ELF-1 (cell line): Measurements from ENCODE around the gene CYP26C1.
A peak's percentile ranks its signal among the peaks of the same experiment; 100 is the strongest.
"Not testable (repeated sequence)": the region's sequence is repeated elsewhere in the genome, so short reads cannot be mapped to it uniquely, and the experiment has no call there.

ENCODE experiments used
- DNase-seq: peaks from one replicate; pipeline ENCODE4 v3.0.0-alpha.2; 2016; ENCODE audit warnings: low read depth, low spot score

CYP26C1 gene

GRCh38 chr10:93076871-93077270 lies 16.3 kb downstream of the CYP26C1 start:
- no peak for DNase-seq

GRCh38 chr10:93077860-93078337 lies 17.3 kb downstream of the CYP26C1 start:
- DNase-seq: no peak

GRCh38 chr10:93079663-93080349 lies 19.2 kb downstream of the CYP26C1 start:
- DNase-seq: no peak

- DNase-seq: peak; percentile 75
Observed at GRCh38 chr10:93080350-93081046, 19.9 kb downstream of the CYP26C1 start.

- no peak for DNase-seq
Observed at GRCh38 chr10:93081318-93081717, 20.7 kb downstream of the CYP26C1 start.

GRCh38 chr10:93081834-93082233 lies 21.2 kb downstream of the CYP26C1 start:
- DNase-seq: no peak

GRCh38 chr10:93083743-93084539 lies 23.3 kb downstream of the CYP26C1 start:
- DNase-seq: no peak

GRCh38 chr10:93085272-93085859 lies 24.8 kb downstream of the CYP26C1 start:
- DNase-seq: no peak

- DNase-seq: no peak
Observed at GRCh38 chr10:93086289-93086688, 25.7 kb downstream of the CYP26C1 start.

- DNase-seq: no peak
Observed at GRCh38 chr10:93087846-93088245, 27.2 kb downstream of the CYP26C1 start.

- no peak for DNase-seq
Observed at GRCh38 chr10:93088466-93088865, 27.9 kb downstream of the CYP26C1 start.

- no peak for DNase-seq
Observed at GRCh38 chr10:93090619-93091018, 30.0 kb downstream of the CYP26C1 start.

- DNase-seq: no peak
Observed at GRCh38 chr10:93091960-93092359, 31.4 kb downstream of the CYP26C1 start.

- peak; percentile 25 for DNase-seq
Observed at GRCh38 chr10:93095225-93095624, 34.6 kb downstream of the CYP26C1 start.

GRCh38 chr10:93096901-93097300 lies 36.3 kb downstream of the CYP26C1 start:
- no peak for DNase-seq

GRCh38 chr10:93097386-93097785 lies 36.8 kb downstream of the CYP26C1 start:
- DNase-seq: no peak

- no peak for DNase-seq
Observed at GRCh38 chr10:93098816-93099215, 38.2 kb downstream of the CYP26C1 start.

GRCh38 chr10:93099670-93100069 lies 39.1 kb downstream of the CYP26C1 start:
- no peak for DNase-seq

GRCh38 chr10:93101148-93101547 lies 40.5 kb downstream of the CYP26C1 start:
- DNase-seq: not testable (repeated sequence)

- DNase-seq: no peak
Observed at GRCh38 chr10:93103953-93104352, 43.4 kb downstream of the CYP26C1 start.

- DNase-seq: no peak
Observed at GRCh38 chr10:93106631-93107072, 46.1 kb downstream of the CYP26C1 start.
